Measurements from ENCODE around the gene ROCK2.

DNA sequence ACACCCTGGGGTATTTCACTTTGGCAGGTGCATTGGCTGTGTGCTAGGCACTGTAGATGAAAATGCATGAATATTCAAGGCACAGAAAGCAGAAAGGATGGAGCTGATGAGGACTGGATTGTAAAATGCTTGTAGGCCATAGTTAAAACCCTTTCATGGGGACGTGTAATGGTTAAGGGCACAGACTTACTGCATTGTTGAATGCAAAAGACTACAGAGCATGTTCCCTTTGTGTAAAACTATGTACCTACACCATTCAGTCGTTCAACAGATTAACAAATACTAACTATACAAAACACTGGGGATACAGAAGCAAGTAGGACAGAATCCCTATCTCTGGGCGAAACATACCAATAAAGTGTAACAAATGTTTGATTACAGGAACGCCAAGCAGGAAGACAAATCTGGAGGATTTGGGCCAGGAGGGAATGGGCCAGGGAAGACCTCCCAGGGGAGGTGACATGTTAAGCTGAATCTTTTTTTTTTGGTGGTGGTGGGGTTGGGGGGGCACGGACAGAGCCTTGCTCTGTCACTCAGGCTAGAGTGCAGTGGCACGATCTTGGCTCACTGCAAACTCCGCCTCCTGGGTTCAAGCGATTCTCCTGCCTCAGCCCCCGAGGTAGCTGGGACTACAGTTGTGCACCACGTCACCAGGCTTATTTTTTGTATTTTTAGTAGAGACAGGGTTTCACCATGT is 19.6 kb upstream of the ROCK2 start:
- TF ChIP-seq CTCF (IDR thresholded peaks at IDR 0.05; ENCODE audit: low read depth, low read length) (no peak), POLR2A (IDR thresholded peaks at IDR 0.05; ENCODE audit: extremely low read depth, insufficient read length) (no peak), MYC (IDR thresholded peaks at IDR 0.05; ENCODE audit: low read depth, low read length) (no peak)
